ENCODE results near the gene DYNLT1. TPM values are rescaled to one million over a fixed set of nuclear protein-coding genes. Genes with fewer than 3 reads are reported as not detected.

The DYNLT1 gene
- total and polyA plus RNA-seq, 7 donors: 68.7 to 457 (median 118) TPM

GRCh38 chr6:158586652-158587051, 57.9 kb downstream of the DYNLT1 start:
- Histone ChIP-seq H3K36me3 (peaks cover 16 to 77% (median 38%) of the 10 kb centered on the region in 4 donors), H3K4me3 (no peak overlapping the region), H3K4me1 (no peaks in the 10 kb centered on the region), H3K9me3 (no peaks in the 10 kb centered on the region), H3K27ac (no peak overlapping the region), H3K27me3 (no peaks in the 10 kb centered on the region)
- WGBS, 2 donors: 95 to 98% methylated on average over 8 of the region's 8 CpGs
- intact Hi-C loops (cut with DNase I): no loop called here
- no peak for DNase-seq
- TF ChIP-seq CTCF (IDR thresholded peaks at IDR 0.05) (no peak), EP300 (IDR thresholded peaks at IDR 0.05) (no peak), POLR2A (IDR thresholded peaks at IDR 0.05) (no peak), POLR2AphosphoS5 (IDR thresholded peaks at IDR 0.05) (no peak)

Small RNA genes within 50 kb of the gene (small RNA-seq; reads per million reads assigned to genes)
- gene MIR7161: 0 reads per million in 3 donors

Other genes with a start within 250 kb of the DYNLT1 start
- gene TMEM181, start 84.7 kb downstream of the DYNLT1 start, total RNA-seq: 10 to 100 TPM; 20.8 to 24.7 (median 22.9) TPM
- 10 to 100 TPM in 1 of 3 donors, 1 to 10 TPM in 2; 4.6 to 18.8 (median 6.0) TPM for gene TMEM181, start 84.7 kb downstream of the DYNLT1 start, polyA plus RNA-seq
- 1 to 10 TPM; 3.1 to 4.3 (median 3.6) TPM for gene SYTL3, start 5.3 kb upstream of the DYNLT1 start, total RNA-seq
- gene SYTL3, start 5.3 kb upstream of the DYNLT1 start, polyA plus RNA-seq: 1 to 10 TPM; 1.6 to 6.9 (median 1.8) TPM
- 10 to 100 TPM; 33.5 to 46.0 (median 38.3) TPM for gene EZR, start 174.6 kb upstream of the DYNLT1 start, total RNA-seq
- gene EZR, start 174.6 kb upstream of the DYNLT1 start, polyA plus RNA-seq: 100 to 1,000 TPM; 214 to 333 (median 262) TPM